Fibroblast of peridontal ligament (primary cell): ENCODE data around the gene EFNA5.

Experiments used
- DNase-seq: peaks from one replicate; pipeline ENCODE4 v3.0.0-alpha.2; 2010; ENCODE audit errors: extremely low read depth

Gene EFNA5

DNA sequence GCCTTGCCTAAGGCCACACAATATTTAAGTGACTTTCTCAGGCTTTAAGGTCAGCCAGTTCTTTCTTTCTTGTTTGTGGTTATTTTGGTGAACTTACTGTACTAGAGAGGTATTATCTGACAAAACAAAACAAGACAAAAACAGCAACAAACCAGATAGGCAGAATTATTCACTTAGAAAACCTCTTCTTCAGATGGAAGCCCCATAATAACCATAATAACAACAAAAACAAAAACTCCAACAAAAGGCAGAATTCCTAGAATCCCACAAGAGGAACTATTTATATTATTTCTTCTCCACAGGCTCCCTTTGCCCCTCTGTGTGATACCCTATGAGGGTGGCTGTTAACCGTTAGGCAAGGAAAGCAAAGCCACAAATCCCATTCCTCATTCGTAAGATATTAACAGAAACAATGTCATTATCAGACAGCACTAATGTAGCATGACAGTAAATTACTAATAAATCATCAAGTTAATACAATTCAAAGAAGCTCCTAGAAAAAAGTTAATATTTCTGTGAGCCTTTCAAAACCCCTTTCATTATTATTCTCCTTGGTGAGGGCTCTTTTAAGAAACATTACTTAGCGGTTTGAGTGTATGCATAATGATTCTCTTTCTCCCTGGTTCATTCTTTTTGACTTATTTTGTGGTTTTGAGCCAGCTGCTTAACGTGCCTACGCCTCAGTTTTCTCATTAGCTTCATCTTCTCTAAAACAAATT lies 274.9 kb downstream of the EFNA5 start:
- DNase-seq, result peak; percentile 53

- peak; percentile 96 for DNase-seq
These were observed 276.9 kb downstream of the EFNA5 start for GRCh38 chr5:107393851-107394250.

DNA sequence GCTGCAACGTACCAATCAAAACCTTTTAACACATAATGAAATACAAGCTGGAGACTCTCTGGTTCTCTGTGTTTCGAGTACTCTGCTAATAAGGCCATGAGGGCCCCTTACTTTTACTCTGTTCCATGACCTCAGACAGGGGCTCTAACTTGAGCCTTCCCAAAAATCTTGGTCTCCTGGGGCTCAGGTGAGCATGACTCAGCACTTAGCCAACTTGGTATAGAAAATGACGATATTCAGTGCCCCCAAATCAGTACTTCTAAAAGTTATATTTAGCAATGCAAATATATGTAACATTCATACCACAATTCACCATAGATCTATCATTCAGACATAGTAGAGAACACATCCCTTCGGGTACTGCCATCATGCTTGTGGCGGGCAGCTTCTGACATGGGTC lies 278.9 kb downstream of the EFNA5 start:
- DNase-seq, result no peak

- DNase-seq, result no peak
These were observed 281.0 kb downstream of the EFNA5 start for GRCh38 chr5:107389775-107390148.

GRCh38 chr5:107389130-107389774 lies 281.5 kb downstream of the EFNA5 start:
- DNase-seq, result peak; percentile 80

GRCh38 chr5:107388141-107388861 lies 282.4 kb downstream of the EFNA5 start:
- DNase-seq, result peak; percentile 98

DNA sequence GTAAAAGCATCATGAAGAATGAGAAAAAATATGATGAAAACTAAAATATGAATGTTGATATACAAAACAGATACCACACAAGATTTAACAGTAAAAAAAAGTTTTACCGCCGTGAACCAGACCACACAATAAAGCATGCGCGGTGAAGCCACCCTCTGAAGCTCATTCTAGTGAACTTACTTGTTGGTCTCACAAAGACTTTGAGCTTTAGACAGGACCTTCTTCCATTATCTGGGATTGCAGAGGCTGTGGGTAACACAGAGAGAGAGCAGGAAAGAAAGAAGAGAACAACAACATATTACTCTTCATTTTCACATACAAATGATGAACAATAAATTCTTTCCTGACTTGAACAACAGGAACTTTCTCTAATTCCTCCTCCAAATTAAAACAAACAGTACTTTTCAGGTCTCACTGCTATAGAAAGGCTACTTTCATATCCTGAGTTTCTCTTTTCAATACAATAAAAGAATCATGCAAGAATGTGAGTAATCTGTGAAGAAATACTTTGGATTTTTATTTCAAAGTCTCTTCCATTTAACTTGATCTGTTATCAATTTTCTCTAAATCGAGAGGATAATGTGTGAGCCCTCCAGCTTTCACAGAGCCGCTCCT lies 283.1 kb downstream of the EFNA5 start:
- no peak for DNase-seq

DNA sequence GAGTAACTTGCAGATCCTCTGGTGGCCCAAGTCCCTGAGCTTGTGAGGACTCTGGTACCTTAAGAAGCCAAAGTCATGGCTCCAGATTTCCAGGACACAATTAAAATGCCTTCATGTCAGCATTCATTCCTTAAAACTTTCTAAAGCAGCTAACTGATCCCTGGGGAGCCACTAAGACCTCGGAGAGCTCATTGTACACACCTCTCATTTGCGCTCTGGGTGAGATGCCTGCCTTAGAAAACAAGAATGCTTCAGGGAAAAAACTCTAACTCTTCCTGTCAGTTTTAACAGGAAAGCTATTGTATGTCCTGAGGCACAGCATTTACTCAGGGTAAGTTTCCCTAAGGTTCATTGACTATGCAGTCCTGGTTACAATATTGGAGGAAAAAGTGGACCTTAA lies 285.0 kb downstream of the EFNA5 start:
- DNase-seq, result no peak

- DNase-seq, result no peak
These were observed 286.5 kb downstream of the EFNA5 start for GRCh38 chr5:107384256-107384655.

GRCh38 chr5:107383414-107383813 lies 287.3 kb downstream of the EFNA5 start:
- no peak for DNase-seq

GRCh38 chr5:107381189-107381856 lies 289.4 kb downstream of the EFNA5 start:
- peak; percentile 63 for DNase-seq

DNA sequence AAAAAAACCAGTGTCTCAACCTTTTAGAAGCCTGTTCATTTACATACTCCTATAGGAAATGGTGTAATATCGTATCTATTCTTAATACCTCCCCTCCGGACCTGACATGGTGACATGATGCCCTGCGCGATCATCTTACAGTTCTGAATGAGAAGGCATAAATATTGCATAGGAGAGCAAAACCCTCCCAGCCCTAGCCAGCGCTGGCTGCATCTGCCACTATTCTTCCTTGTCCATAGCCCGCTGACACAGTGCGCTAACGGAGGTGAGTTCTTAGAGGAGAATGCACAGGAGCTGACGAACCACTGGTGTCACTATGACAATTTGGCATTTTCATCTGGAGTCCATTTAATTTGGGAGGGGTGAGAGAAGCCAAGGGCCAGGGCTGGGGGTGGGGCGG lies 290.1 kb downstream of the EFNA5 start:
- no peak for DNase-seq

GRCh38 chr5:107378218-107378899 lies 292.4 kb downstream of the EFNA5 start:
- DNase-seq, result no peak

- no peak for DNase-seq
These were observed 293.5 kb downstream of the EFNA5 start for GRCh38 chr5:107377277-107377609.

GRCh38 chr5:107376546-107377276 lies 294.0 kb downstream of the EFNA5 start:
- no peak for DNase-seq

- DNase-seq, result no peak
These were observed 297.0 kb downstream of the EFNA5 start for GRCh38 chr5:107373549-107374263.

DNA sequence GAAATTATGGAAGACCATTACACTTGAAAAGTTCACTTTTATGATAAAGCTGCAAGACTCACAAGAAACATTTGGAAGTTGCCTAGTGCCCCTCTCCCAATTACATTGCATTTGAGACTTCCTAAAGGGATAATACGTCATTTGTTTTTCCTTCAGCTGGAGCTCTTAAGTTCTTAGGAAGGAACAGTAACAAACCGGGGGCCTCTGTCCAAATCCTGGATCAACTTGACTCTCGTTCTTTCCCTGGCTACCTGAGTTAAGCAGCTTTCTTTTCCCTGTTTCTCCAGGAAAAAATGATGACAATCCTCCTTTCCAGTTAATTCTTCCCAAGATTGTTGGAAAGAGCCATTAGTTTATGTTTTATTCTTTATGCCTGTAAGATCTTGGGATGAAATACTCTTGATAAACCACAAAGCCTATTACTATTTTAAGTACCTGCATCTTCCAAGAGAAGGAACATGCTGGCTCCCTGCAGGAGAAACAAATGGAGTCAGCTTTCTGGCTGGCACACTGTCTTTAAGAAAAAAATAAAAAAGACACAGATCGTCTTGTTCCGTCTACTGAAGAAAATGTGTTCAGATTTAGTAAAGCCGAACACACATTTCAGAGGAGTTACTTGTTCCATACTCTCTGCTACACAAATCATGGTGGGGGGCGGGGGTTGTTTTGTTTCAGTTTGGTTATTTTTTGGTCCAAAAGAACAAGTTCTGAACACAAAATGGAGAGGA lies 297.9 kb downstream of the EFNA5 start:
- DNase-seq, result peak; percentile 33

DNA sequence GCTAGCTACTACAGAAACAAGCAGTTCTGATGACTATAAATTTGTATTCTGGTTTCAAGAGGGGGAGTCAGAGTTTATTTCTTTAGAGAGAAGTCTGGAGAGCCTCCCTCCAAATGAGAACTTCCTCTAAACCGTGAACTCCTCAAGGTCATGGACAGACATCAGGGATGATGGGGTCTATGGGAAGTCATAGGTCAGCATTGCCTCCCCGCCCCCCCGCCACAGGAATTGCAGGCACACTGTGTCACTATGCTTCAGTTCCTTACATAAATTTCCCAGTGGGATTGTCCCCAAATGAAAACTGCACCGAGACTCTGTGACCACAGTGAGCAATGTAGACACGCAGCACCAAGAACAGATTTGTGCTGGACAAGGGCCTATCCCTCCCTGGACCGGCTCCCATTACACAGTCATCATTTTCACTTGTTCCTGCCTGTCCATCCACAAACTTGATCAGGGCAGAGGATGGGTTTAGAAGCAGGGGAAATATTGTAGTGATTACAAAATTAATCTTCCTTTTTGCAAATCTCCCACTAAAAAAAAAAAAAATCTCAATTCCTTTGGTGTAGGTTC lies 300.3 kb downstream of the EFNA5 start:
- DNase-seq, result peak; percentile 52

DNA sequence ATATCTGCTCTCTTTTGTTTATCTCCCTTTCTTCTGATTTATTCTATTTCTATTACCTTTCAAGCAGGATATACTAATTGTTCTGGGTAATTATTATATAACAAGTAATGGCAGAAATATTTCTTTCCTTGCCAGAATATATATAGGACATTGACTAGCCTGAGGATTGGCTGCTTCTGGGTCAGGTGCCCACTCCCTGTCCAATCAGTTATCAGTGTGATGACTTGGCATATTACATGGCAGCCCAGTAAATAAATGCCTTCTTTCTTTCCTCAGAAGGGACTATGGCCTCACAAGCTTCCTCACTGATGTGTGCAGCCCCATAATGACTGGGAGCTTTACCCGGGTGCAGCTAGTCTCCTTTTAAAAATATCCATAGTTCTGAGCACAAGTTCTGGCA lies 301.1 kb downstream of the EFNA5 start:
- DNase-seq, result no peak
